H9 (cell line): ENCODE measurements around the gene SATB2. TPM values are rescaled to one million over a fixed set of nuclear protein-coding genes. Genes with fewer than 3 reads are reported as not detected.

Experiments used
- DNase-seq: peaks from one replicate; pipeline ENCODE4 v3.0.0-alpha.2; 2017
- H2AFZ ChIP-seq: one replicate; pipeline ENCODE4 v1.6.1; 2013; ENCODE audit warnings: mild to moderate bottlenecking, low read length, control low read depth, moderate library complexity
- H2AK5ac ChIP-seq: 2 replicates; pipeline ENCODE4 v1.6.1; 2013; ENCODE audit warnings: low read length, control low read depth, mixed read lengths; ENCODE audit not compliant: insufficient read length
- H2BK120ac ChIP-seq: one replicate; pipeline ENCODE4 v1.6.1; 2013; ENCODE audit warnings: low read depth, mild to moderate bottlenecking, low read length, control low read depth, inconsistent platforms; ENCODE audit not compliant: poor library complexity, severe bottlenecking
- H2BK12ac ChIP-seq: 2 replicates; pipeline ENCODE4 v1.6.1; 2013; ENCODE audit warnings: low read length, control low read depth, mixed read lengths, low read depth; ENCODE audit not compliant: insufficient read length
- H2BK15ac ChIP-seq: 2 replicates; pipeline ENCODE4 v1.6.1; 2013; ENCODE audit warnings: low read depth, low read length, control low read depth
- H2BK20ac ChIP-seq: one replicate; pipeline ENCODE4 v1.6.1; 2013; ENCODE audit warnings: low read depth, mild to moderate bottlenecking, low read length, control low read depth, inconsistent platforms; ENCODE audit not compliant: poor library complexity, severe bottlenecking
- H2BK5ac ChIP-seq: 2 replicates; pipeline ENCODE4 v1.6.1; 2013; ENCODE audit warnings: low read length, control low read depth, mixed read lengths; ENCODE audit not compliant: insufficient read length
- H3K14ac ChIP-seq: 2 replicates; pipeline ENCODE4 v1.6.1; 2013; ENCODE audit warnings: low read length, control low read depth; ENCODE audit not compliant: insufficient read depth
- H3K18ac ChIP-seq: 2 replicates; pipeline ENCODE4 v1.6.1; 2013; ENCODE audit warnings: low read depth, mild to moderate bottlenecking, mixed read lengths, low read length, control low read depth; ENCODE audit not compliant: insufficient read length
- H3K23ac ChIP-seq: 2 replicates; pipeline ENCODE4 v1.6.1; 2013; ENCODE audit warnings: low read length, control low read depth, mixed read lengths, low read depth; ENCODE audit not compliant: insufficient read length
- H3K23me2 ChIP-seq: 2 replicates; pipeline ENCODE4 v1.6.1; 2013; ENCODE audit warnings: low read depth, mild to moderate bottlenecking, mixed read lengths, low read length, control low read depth; ENCODE audit not compliant: insufficient read length, poor library complexity, severe bottlenecking
- H3K27ac ChIP-seq: 2 replicates; pipeline ENCODE4 v1.5.1; 2013; ENCODE audit warnings: low read length, control low read depth, mixed read lengths, low read depth; ENCODE audit not compliant: insufficient read length
- H3K27me3 ChIP-seq: 2 replicates; pipeline ENCODE4 v1.6.1; 2013; ENCODE audit warnings: low read length, control low read depth, inconsistent platforms; ENCODE audit not compliant: insufficient read depth
- H3K4ac ChIP-seq: 2 replicates; pipeline ENCODE4 v1.6.1; 2013; ENCODE audit warnings: low read depth, mild to moderate bottlenecking, control low read depth, inconsistent platforms, low read length, moderate library complexity
- H3K4me1 ChIP-seq: 2 replicates; pipeline ENCODE4 v1.6.1; 2013; ENCODE audit warnings: low read length, control low read depth, inconsistent platforms; ENCODE audit not compliant: insufficient read depth
- H3K4me2 ChIP-seq: 2 replicates; pipeline ENCODE4 v1.6.1; 2013; ENCODE audit warnings: low read length, control low read depth, mixed read lengths; ENCODE audit not compliant: insufficient read length, insufficient read depth
- H3K56ac ChIP-seq: 2 replicates; pipeline ENCODE4 v1.6.1; 2013; ENCODE audit warnings: low read depth, mild to moderate bottlenecking, mixed read lengths, low read length, control low read depth; ENCODE audit not compliant: insufficient read length
- H3K79me1 ChIP-seq: 2 replicates; pipeline ENCODE4 v1.6.1; 2013; ENCODE audit warnings: low read depth, mild to moderate bottlenecking, moderate library complexity, low read length, control low read depth, inconsistent platforms; ENCODE audit not compliant: insufficient read depth, poor library complexity, severe bottlenecking
- H3K79me2 ChIP-seq: 2 replicates; pipeline ENCODE4 v1.6.1; 2013; ENCODE audit warnings: low read length, control low read depth, inconsistent platforms; ENCODE audit not compliant: insufficient read depth
- H3K9ac ChIP-seq: 2 replicates; pipeline ENCODE4 v1.6.1; 2013; ENCODE audit warnings: low read length, control low read depth, mixed read lengths; ENCODE audit not compliant: insufficient read length; ENCODE audit errors: extremely low read depth
- H3K9me3 ChIP-seq: one replicate; pipeline ENCODE4 v1.6.1; 2013; ENCODE audit warnings: low read depth, low read length, inconsistent platforms; ENCODE audit not compliant: control insufficient read depth
- H3T11ph ChIP-seq: one replicate; pipeline ENCODE4 v1.6.1; 2013; ENCODE audit warnings: mild to moderate bottlenecking, low read length, control low read depth, inconsistent platforms
- H4K20me1 ChIP-seq: one replicate; pipeline ENCODE4 v1.6.1; 2013; ENCODE audit not compliant: control insufficient read depth, insufficient read length, insufficient read depth
- H4K5ac ChIP-seq: 2 replicates; pipeline ENCODE4 v1.6.1; 2013; ENCODE audit warnings: low read depth, mild to moderate bottlenecking, mixed read lengths, low read length, control low read depth; ENCODE audit not compliant: insufficient read length
- H4K8ac ChIP-seq: replicated peaks from 2 replicates; pipeline ENCODE4 v1.6.1; 2013; ENCODE audit warnings: low read length, control low read depth, mixed read lengths, low read depth; ENCODE audit not compliant: insufficient read length
- H4K91ac ChIP-seq: 2 replicates; pipeline ENCODE4 v1.6.1; 2013; ENCODE audit warnings: low read depth, mild to moderate bottlenecking, moderate library complexity, mixed read lengths, low read length, control low read depth; ENCODE audit not compliant: insufficient read length
- H3K27ac Mint-ChIP-seq, 3 experiments: 2 replicates in 2 of 3; 3 replicates in 1 of 3; pipeline ENCODE4 v1.8.0; 2020 to 2021; ENCODE audit warnings: mixed read lengths in 3 of 3, mild to moderate bottlenecking in 1 of 3, moderate library complexity in 1 of 3
- H3K27me3 Mint-ChIP-seq: 2 replicates; pipeline ENCODE4 v1.8.0; 2021; ENCODE audit warnings: low read depth, mild to moderate bottlenecking, moderate library complexity, mixed read lengths
- H3K36me3 Mint-ChIP-seq, 3 experiments: 2 replicates in 2 of 3; 3 replicates in 1 of 3; pipeline ENCODE4 v1.8.0; 2020 to 2021; ENCODE audit warnings: low read depth in 3 of 3, mixed read lengths in 3 of 3; ENCODE audit not compliant: insufficient read depth in 1 of 3
- H3K4me1 Mint-ChIP-seq, 2 experiments: 2 replicates each; pipeline ENCODE4 v1.8.0; 2020; ENCODE audit warnings: mixed read lengths in 2 of 2
- H3K4me3 Mint-ChIP-seq, 2 experiments: 2 replicates in 1 of 2; 3 replicates in 1 of 2; pipeline ENCODE4 v1.8.0; 2020 to 2021; ENCODE audit warnings: mild to moderate bottlenecking in 2 of 2, mixed read lengths in 2 of 2, moderate library complexity in 1 of 2
- H3K9me3 Mint-ChIP-seq, 2 experiments: 2 replicates in 1 of 2; 3 replicates in 1 of 2; pipeline ENCODE4 v1.8.0; 2020; ENCODE audit warnings: mild to moderate bottlenecking in 2 of 2, mixed read lengths in 2 of 2, moderate library complexity in 1 of 2
- CTCF ChIP-seq: fragments of 200-600 bp; sonication (generic); conservative IDR thresholded peaks from 3 replicates; pipeline ENCODE4 v1.8.0; 2021; ENCODE audit warnings: antibody characterized with exemption, mild to moderate bottlenecking
- WGBS: extraction: QIAGEN DNeasy Blood & Tissue Kit; methylation state at CpG from one replicate; pipeline ENCODE4 v1.1.7; 2013; ENCODE audit warnings: missing lambda C conversion rate, low lambda C conversion rate, mixed read lengths; ENCODE audit not compliant: insufficient read length; ENCODE audit errors: extremely low coverage; 5-methylcytosine and 5-hydroxymethylcytosine counted together
- total RNA-seq: library from RNA; stranded (reverse); gene quantifications from 2 replicates; pipeline ENCODE4 v1.2.1, GENCODE V29; 2021

Gene SATB2
- total RNA-seq, 1 experiment from 2014 or later: 23.8 TPM

GRCh38 chr2:199307461-199307860, 150.3 kb downstream of the SATB2 start:
- Histone ChIP-seq H3K56ac (no peak overlapping the region), H2BK120ac (no peak overlapping the region), H3K23ac (no peak overlapping the region), H3K79me1 (no peaks in the 10 kb centered on the region), H2BK20ac (no peak overlapping the region), H2BK12ac (no peak overlapping the region), H2BK15ac (no peak overlapping the region), H4K5ac (no peak overlapping the region), H3K9me3 (no peaks in the 10 kb centered on the region), H3K9ac (no peak overlapping the region), H3K14ac (no peak overlapping the region), H4K20me1 (no peaks in the 10 kb centered on the region), H3K4me1 (peaks cover 5% of the 10 kb centered on the region), H3T11ph (no peak overlapping the region), H4K8ac (no peak overlapping the region), H2BK5ac (no peak overlapping the region), H3K23me2 (no peaks in the 10 kb centered on the region), H3K79me2 (no peaks in the 10 kb centered on the region), H3K18ac (no peak overlapping the region), H3K4ac (no peak overlapping the region), H2AK5ac (no peak overlapping the region), H3K27me3 (no peaks in the 10 kb centered on the region), H4K91ac (no peak overlapping the region), H3K27ac (no peak overlapping the region), H3K4me2 (no peak overlapping the region), H2AFZ (no peak overlapping the region)
- Mint-ChIP-seq H3K4me3 (no peak overlapping the region), H3K4me1 (peaks cover 0 to 6% of the 10 kb centered on the region in 2 experiments; a peak in 2 of 4 replicates), H3K9me3 (no peaks in the 10 kb centered on the region), H3K36me3 (peaks cover 0 to 31% (median 0%) of the 10 kb centered on the region in 3 experiments; a peak in 2 of 7 replicates), H3K27me3 (no peaks in the 10 kb centered on the region), H3K27ac (0 out of 7 replicates have a peak overlapping the region, but pooled peaks of 1 of the 3 experiments have one; percentile 44)
- WGBS: no CpG with 5 or more reads among the region's 1 CpG
- no peak for DNase-seq
- TF ChIP-seq CTCF: no peak
